ENCODE data around the gene ZMYND8.

DNA sequence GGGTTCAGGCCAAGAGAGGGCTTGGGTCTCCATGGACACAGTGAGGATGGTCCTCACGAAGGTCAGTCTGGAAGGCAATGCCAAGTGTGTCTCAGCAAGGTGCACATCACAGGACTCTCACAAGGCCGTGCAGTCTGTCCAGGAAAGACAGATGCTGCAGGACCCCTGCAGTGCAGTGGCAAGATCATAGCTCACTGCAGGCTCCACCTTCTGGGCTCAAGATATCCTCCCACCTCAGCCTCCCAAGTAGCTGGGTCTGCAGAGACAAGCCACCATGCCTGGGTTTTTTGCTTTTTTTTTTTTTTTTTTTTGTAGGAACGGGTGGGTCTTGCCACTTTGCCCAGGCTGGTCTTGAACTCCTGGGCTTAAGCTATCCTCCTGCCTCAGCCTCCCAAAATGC, 26.4 kb downstream of the ZMYND8 start:
- TF ChIP-seq, protein P1, sequence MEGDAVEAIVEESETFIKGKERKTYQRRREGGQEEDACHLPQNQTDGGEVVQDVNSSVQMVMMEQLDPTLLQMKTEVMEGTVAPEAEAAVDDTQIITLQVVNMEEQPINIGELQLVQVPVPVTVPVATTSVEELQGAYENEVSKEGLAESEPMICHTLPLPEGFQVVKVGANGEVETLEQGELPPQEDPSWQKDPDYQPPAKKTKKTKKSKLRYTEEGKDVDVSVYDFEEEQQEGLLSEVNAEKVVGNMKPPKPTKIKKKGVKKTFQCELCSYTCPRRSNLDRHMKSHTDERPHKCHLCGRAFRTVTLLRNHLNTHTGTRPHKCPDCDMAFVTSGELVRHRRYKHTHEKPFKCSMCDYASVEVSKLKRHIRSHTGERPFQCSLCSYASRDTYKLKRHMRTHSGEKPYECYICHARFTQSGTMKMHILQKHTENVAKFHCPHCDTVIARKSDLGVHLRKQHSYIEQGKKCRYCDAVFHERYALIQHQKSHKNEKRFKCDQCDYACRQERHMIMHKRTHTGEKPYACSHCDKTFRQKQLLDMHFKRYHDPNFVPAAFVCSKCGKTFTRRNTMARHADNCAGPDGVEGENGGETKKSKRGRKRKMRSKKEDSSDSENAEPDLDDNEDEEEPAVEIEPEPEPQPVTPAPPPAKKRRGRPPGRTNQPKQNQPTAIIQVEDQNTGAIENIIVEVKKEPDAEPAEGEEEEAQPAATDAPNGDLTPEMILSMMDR (IDR thresholded peaks at IDR 0.05) = no peak
- TF ChIP-seq POLR2A (IDR thresholded peaks at IDR 0.05; ENCODE audit: low read depth) (no peak), EP300 (IDR thresholded peaks at IDR 0.05) (no peak), POLR2AphosphoS5 (IDR thresholded peaks at IDR 0.05) (no peak)
